K562 (cell line): ENCODE results near the gene CALU. TPM values are rescaled to one million over a fixed set of nuclear protein-coding genes. Genes with fewer than 3 reads are reported as not detected.

Source experiments
- ATF1 ChIP-seq, 2 experiments: fragments of 450-650 bp in 1 of 2; IDR thresholded peaks; 2 replicates each; pipeline ENCODE4 v1.6.1; 2016; ENCODE audit warnings: missing compliant biosample characterization in 1 of 2, missing genetic modification characterization in 1 of 2
- CBFA2T2 ChIP-seq: fragments of 450-650 bp; conservative IDR thresholded peaks from 2 replicates; pipeline ENCODE4 v1.6.1; 2017; ENCODE audit warnings: mild to moderate bottlenecking
- CXXC5 ChIP-seq: fragments of 250-450 bp; sonication (Bioruptor Pico); IDR thresholded peaks from 2 replicates; pipeline ENCODE4 v1.8.0; 2022; ENCODE audit warnings: inconsistent platforms, mild to moderate bottlenecking, moderate library complexity
- EHMT2 ChIP-seq: fragments of 450-650 bp; IDR thresholded peaks from 2 replicates; pipeline ENCODE4 v1.6.1; 2018; ENCODE audit warnings: antibody characterized with exemption
- ELF4 ChIP-seq: fragments of 450-650 bp; formaldehyde crosslinking; IDR thresholded peaks from 2 replicates; pipeline ENCODE4 v1.4.0; 2022; ENCODE audit warnings: missing genetic modification characterization
- HCFC1 ChIP-seq: IDR thresholded peaks from 2 replicates; pipeline ENCODE4 v1.6.1; 2012; ENCODE audit warnings: low read depth, low read length, improper control_type of control experiment
- KAT7 ChIP-seq: sonication (generic); formaldehyde crosslinking; IDR thresholded peaks from 2 replicates; pipeline ENCODE4 v1.8.0; 2022; ENCODE audit warnings: missing genetic modification reagents, mild to moderate bottlenecking, borderline replicate concordance
- MNT ChIP-seq, 2 experiments: fragments of 450-650 bp; conservative IDR thresholded peaks; 2 replicates each; pipeline ENCODE4 v1.6.1; 2017; ENCODE audit warnings: mild to moderate bottlenecking in 2 of 2, moderate library complexity in 2 of 2
- NFATC3 ChIP-seq: fragments of 450-650 bp; IDR thresholded peaks from 2 replicates; pipeline ENCODE4 v1.6.1; 2017; ENCODE audit warnings: mild to moderate bottlenecking
- OTX1 ChIP-seq: fragments of 450-650 bp; formaldehyde crosslinking; IDR thresholded peaks from 2 replicates; pipeline ENCODE4 v1.4.0; 2022; ENCODE audit warnings: mild to moderate bottlenecking
- SMAD4 ChIP-seq: fragments of 250-450 bp; sonication (Bioruptor Pico); conservative IDR thresholded peaks from 2 replicates; pipeline ENCODE4 v1.8.0; 2021; ENCODE audit warnings: inconsistent platforms, mild to moderate bottlenecking, moderate library complexity
- TBL1XR1 ChIP-seq, 2 experiments: IDR thresholded peaks; 2 replicates each; pipeline ENCODE4 v1.6.1; 2012; ENCODE audit warnings: improper control_type of control experiment in 2 of 2, low read length in 2 of 2, mild to moderate bottlenecking in 1 of 2
- USF1 ChIP-seq: sonication (generic); formaldehyde crosslinking; IDR thresholded peaks from 2 replicates; pipeline ENCODE4 v1.9.0; 2022; ENCODE audit warnings: mild to moderate bottlenecking, missing genetic modification reagents
- ZNF143 ChIP-seq: sonication (generic); formaldehyde crosslinking; IDR thresholded peaks from 2 replicates; pipeline ENCODE4 v1.9.0; 2022; ENCODE audit warnings: mild to moderate bottlenecking, missing genetic modification reagents
- ZNF316 ChIP-seq: fragments of 450-650 bp; IDR thresholded peaks from 2 replicates; pipeline ENCODE4 v1.6.1; 2016
- ZNF583 ChIP-seq: fragments of 250-450 bp; sonication (Bioruptor Pico); IDR thresholded peaks from 2 replicates; pipeline ENCODE4 v1.4.0; 2020
- polyA plus RNA-seq, 8 experiments: library from polyadenylated mRNA; depleted of rRNA in 4 of 8; stranded (reverse) in 5 of 8; unstranded in 3 of 8; fragments of >200 nt; fragmentation: Nextera tagmentation in 2 of 8; fragmentation: Illumina TruSeq in 1 of 8; extraction: Ambion mirVana in 2 of 8; extraction: Trizol in 1 of 8; gene quantifications; 2 replicates each; pipeline versions ENCODE4 v1.2.1 to v1.2.3, GENCODE V29; 2011 to 2014; ENCODE audit warnings: inconsistent platforms in 1 of 8, missing spikeins in 1 of 8
- total RNA-seq, 7 experiments: library from RNA; depleted of rRNA in 6 of 7; stranded (reverse); fragments of >200 nt in 6 of 7; fragmentation: Illumina TruSeq in 2 of 7; extraction: Trizol in 2 of 7; gene quantifications; 2 replicates each; pipeline versions ENCODE4 v1.2.1 to v1.2.3, GENCODE V29; 2011 to 2021; ENCODE audit warnings: low replicate concordance in 1 of 7
- TF ChIP-seq, protein P1 (sequence below), 2 experiments: fragments of 450-650 bp; formaldehyde crosslinking in 1 of 2; IDR thresholded peaks; 2 replicates each; pipeline versions ENCODE4 v1.4.0 to v1.6.1; 2014 to 2020; ENCODE audit warnings: mild to moderate bottlenecking in 2 of 2, borderline replicate concordance in 1 of 2, low read depth in 1 of 2
- TF ChIP-seq, protein P2 (sequence below): sonication (generic); formaldehyde crosslinking; IDR thresholded peaks from 2 replicates; pipeline ENCODE4 v1.5.0; 2020; ENCODE audit warnings: missing genetic modification reagents

Gene CALU
- total and polyA plus RNA-seq, 9 of the 15 experiments (the other 6 are each of a cell fraction or from before 2014, with no cell fraction given): 166 to 286 (median 215) TPM

DNA sequence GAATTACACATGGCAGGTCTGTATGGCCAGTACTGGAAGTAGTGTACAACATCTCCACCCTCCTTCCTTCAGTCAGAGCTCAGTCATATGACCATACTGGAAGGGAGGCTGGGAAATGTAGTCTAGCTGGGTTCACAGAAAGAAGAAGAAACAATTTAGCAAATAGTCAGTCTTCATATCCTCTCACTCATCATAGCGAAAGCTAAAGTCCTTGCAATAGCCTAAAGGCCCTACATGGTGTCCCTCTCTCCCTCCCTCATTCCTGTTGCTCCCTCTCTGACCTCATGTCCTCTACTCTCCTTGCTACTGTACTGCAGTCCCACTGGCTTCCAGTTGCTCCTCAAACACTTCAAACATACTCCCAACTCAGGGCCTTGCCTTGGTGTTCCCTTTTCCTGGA lies 4.3 kb upstream of the CALU start (continued):
- TF ChIP-seq, protein P1, sequence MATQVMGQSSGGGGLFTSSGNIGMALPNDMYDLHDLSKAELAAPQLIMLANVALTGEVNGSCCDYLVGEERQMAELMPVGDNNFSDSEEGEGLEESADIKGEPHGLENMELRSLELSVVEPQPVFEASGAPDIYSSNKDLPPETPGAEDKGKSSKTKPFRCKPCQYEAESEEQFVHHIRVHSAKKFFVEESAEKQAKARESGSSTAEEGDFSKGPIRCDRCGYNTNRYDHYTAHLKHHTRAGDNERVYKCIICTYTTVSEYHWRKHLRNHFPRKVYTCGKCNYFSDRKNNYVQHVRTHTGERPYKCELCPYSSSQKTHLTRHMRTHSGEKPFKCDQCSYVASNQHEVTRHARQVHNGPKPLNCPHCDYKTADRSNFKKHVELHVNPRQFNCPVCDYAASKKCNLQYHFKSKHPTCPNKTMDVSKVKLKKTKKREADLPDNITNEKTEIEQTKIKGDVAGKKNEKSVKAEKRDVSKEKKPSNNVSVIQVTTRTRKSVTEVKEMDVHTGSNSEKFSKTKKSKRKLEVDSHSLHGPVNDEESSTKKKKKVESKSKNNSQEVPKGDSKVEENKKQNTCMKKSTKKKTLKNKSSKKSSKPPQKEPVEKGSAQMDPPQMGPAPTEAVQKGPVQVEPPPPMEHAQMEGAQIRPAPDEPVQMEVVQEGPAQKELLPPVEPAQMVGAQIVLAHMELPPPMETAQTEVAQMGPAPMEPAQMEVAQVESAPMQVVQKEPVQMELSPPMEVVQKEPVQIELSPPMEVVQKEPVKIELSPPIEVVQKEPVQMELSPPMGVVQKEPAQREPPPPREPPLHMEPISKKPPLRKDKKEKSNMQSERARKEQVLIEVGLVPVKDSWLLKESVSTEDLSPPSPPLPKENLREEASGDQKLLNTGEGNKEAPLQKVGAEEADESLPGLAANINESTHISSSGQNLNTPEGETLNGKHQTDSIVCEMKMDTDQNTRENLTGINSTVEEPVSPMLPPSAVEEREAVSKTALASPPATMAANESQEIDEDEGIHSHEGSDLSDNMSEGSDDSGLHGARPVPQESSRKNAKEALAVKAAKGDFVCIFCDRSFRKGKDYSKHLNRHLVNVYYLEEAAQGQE (IDR thresholded peaks at IDR 0.05; ENCODE audit: borderline replicate concordance): 0 out of 2 replicates have a peak, but pooled peaks have one; percentile 7
- TF ChIP-seq, protein P1 (CRISPR knock-in tag; IDR thresholded peaks at IDR 0.05; ENCODE audit: low read depth): no peak
- no peak for TF ChIP-seq ATF1 (CRISPR knock-in tag; IDR thresholded peaks at IDR 0.05)
- peak; percentile 63 for TF ChIP-seq ATF1 (tag; IDR thresholded peaks at IDR 0.05)
- peak; percentile 62 for TF ChIP-seq USF1 (CRISPR knock-in tag)
- no peak for TF ChIP-seq ZNF316
- TF ChIP-seq, protein P2, sequence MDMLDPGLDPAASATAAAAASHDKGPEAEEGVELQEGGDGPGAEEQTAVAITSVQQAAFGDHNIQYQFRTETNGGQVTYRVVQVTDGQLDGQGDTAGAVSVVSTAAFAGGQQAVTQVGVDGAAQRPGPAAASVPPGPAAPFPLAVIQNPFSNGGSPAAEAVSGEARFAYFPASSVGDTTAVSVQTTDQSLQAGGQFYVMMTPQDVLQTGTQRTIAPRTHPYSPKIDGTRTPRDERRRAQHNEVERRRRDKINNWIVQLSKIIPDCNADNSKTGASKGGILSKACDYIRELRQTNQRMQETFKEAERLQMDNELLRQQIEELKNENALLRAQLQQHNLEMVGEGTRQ (CRISPR knock-in tag): peak; percentile 85
- TF ChIP-seq CXXC5 (CRISPR knock-in tag): 0 out of 2 replicates have a peak, but pooled peaks have one; percentile 4
- TF ChIP-seq OTX1: peak; percentile 62; the same call in 1 of the 2 replicates
- TF ChIP-seq HCFC1: peak; percentile 86
- 0 out of 4 replicates have a peak, but pooled peaks of 1 of the 2 experiments have one; percentile 33 for TF ChIP-seq TBL1XR1 (IDR thresholded peaks at IDR 0.05; ENCODE audit: low read length in 2 of 2)
- no peak for TF ChIP-seq MNT (conservative IDR thresholded peaks at IDR 0.05)
- TF ChIP-seq KAT7: no peak
- no peak for TF ChIP-seq ZNF583
- TF ChIP-seq ELF4 (CRISPR knock-in tag): 0 out of 2 replicates have a peak, but pooled peaks have one; percentile 41
- no peak for TF ChIP-seq EHMT2
- TF ChIP-seq SMAD4 (CRISPR knock-in tag): 0 out of 2 replicates have a peak, but pooled peaks have one; percentile 34
- TF ChIP-seq NFATC3: no peak
- 0 out of 2 replicates have a peak, but pooled peaks have one; percentile 20 for TF ChIP-seq CBFA2T2
- peak; percentile 66; the same call in 1 of the 2 replicates for TF ChIP-seq ZNF143 (CRISPR knock-in tag)
